Hepatocyte (in vitro differentiated cells): Measurements from ENCODE around the gene THRA.

Experiments
- CTCF ChIP-seq: fragments of 200-600 bp; sonication (generic); IDR thresholded peaks from 2 replicates; pipeline ENCODE4 v1.5.1; 2016; ENCODE audit warnings: antibody characterized with exemption, mild to moderate bottlenecking; ENCODE audit not compliant: poor library complexity
- EZH2 ChIP-seq: fragments of 200-600 bp; sonication (generic); IDR thresholded peaks from 2 replicates; pipeline ENCODE4 v1.6.1; 2016; ENCODE audit warnings: antibody characterized with exemption, mild to moderate bottlenecking, borderline replicate concordance
- EZH2phosphoT487 ChIP-seq: fragments of 200-600 bp; sonication (generic); IDR thresholded peaks from one replicate; pipeline ENCODE4 v1.6.1; 2018; ENCODE audit warnings: antibody characterized with exemption, mild to moderate bottlenecking, low read depth, moderate library complexity; ENCODE audit not compliant: unreplicated experiment, severe bottlenecking

GRCh38 chr17:40063187-40063771 lies 514 bp downstream of the THRA start:
- TF ChIP-seq CTCF, result no peak
- no peak for TF ChIP-seq EZH2phosphoT487
- no peak for TF ChIP-seq EZH2
